Urinary bladder (tissue), 4 donors: ENCODE measurements around the gene HS1BP3. TPM values are rescaled to one million over a fixed set of nuclear protein-coding genes. Genes with fewer than 3 reads are reported as not detected.

Source experiments
- DNase-seq: peaks from one replicate; pipeline ENCODE4 v3.0.0-alpha.2; 2015; ENCODE audit errors: extremely low spot score
- H3K27ac ChIP-seq: one replicate; pipeline ENCODE4 v1.5.1; 2013; ENCODE audit warnings: low read depth, mild to moderate bottlenecking, moderate library complexity
- H3K36me3 ChIP-seq: one replicate; pipeline ENCODE4 v1.6.1; 2013; ENCODE audit warnings: mild to moderate bottlenecking, moderate library complexity; ENCODE audit not compliant: insufficient read depth
- H3K4me1 ChIP-seq: one replicate; pipeline ENCODE4 v1.6.1; 2013; ENCODE audit warnings: mild to moderate bottlenecking, moderate library complexity; ENCODE audit not compliant: insufficient read depth
- H3K4me3 ChIP-seq: one replicate; pipeline ENCODE4 v1.5.1; 2013; ENCODE audit warnings: low read depth, low read length
- WGBS: extraction: QIAGEN DNeasy Blood & Tissue Kit; methylation state at CpG from one replicate; pipeline ENCODE4 v1.1.7; 2013; 5-methylcytosine and 5-hydroxymethylcytosine counted together
- polyA plus RNA-seq: library from polyadenylated mRNA; stranded (reverse); fragments of 200-250 nt; gene quantifications from one replicate; pipeline ENCODE4 v1.2.3, GENCODE V29; 2013
- total RNA-seq: library from RNA; depleted of rRNA; stranded (reverse); fragments of >200 nt; gene quantifications from one replicate; pipeline ENCODE4 v1.2.3, GENCODE V29; 2014
- donor health status: healthy with polysubstance abuse.
- donor health status: healthy.

Gene HS1BP3
- total and polyA plus RNA-seq, 2 donors = 19.0 to 43.8 TPM

DNA sequence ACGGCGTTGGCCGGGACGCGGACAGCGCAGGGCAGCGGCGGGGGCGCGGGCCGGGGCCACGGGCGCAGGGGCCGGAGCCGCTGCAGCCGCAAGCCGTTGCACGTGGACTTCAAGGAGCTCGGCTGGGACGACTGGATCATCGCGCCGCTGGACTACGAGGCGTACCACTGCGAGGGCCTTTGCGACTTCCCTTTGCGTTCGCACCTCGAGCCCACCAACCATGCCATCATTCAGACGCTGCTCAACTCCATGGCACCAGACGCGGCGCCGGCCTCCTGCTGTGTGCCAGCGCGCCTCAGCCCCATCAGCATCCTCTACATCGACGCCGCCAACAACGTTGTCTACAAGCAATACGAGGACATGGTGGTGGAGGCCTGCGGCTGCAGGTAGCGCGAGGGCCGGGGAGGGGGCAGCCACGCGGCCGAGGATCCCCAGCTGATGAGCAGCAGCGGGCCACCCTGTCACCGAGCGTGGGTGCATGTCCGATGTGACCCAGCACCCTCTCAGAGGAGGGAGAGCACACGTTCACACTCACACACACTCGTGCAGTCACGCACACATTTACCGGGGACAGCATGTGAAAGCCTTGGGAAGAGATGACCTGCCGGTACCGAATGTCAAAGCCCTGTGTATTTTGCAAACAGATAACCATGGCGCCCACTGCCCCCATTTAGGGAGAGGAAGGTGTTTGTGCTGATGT lies 20.3 kb upstream of the HS1BP3 start:
- H3K4me1 ChIP-seq = no peaks in the 10 kb centered on the region
- 16% methylated on average over 60 of the region's 60 CpGs for WGBS
- H3K4me3 ChIP-seq = no peak overlapping the region
- DNase-seq = no peak
- H3K36me3 ChIP-seq = no peaks in the 10 kb centered on the region
- H3K27ac ChIP-seq = no peak overlapping the region

DNA sequence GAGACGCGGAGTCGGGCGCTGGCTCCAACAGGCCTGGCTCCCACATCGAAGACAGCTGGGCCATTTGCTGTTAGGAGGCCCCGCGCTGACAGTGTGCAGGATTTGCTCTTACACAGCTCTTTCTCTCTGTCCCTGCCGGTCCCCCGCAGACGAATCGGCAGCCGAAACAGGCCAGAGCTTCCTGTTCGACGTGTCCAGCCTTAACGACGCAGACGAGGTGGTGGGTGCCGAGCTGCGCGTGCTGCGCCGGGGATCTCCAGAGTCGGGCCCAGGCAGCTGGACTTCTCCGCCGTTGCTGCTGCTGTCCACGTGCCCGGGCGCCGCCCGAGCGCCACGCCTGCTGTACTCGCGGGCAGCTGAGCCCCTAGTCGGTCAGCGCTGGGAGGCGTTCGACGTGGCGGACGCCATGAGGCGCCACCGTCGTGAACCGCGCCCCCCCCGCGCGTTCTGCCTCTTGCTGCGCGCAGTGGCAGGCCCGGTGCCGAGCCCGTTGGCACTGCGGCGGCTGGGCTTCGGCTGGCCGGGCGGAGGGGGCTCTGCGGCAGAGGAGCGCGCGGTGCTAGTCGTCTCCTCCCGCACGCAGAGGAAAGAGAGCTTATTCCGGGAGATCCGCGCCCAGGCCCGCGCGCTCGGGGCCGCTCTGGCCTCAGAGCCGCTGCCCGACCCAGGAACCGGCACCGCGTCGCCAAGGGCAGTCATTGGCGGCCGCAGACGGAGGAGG lies 19.6 kb upstream of the HS1BP3 start:
- no peaks in the 10 kb centered on the region for H3K36me3 ChIP-seq
- DNase-seq = no peak
- no peaks in the 10 kb centered on the region for H3K4me1 ChIP-seq
- 16% methylated on average over 83 of the region's 83 CpGs for whole genome bisulfite sequencing
- H3K27ac ChIP-seq = no peak overlapping the region
- H3K4me3 ChIP-seq = no peak overlapping the region

DNA sequence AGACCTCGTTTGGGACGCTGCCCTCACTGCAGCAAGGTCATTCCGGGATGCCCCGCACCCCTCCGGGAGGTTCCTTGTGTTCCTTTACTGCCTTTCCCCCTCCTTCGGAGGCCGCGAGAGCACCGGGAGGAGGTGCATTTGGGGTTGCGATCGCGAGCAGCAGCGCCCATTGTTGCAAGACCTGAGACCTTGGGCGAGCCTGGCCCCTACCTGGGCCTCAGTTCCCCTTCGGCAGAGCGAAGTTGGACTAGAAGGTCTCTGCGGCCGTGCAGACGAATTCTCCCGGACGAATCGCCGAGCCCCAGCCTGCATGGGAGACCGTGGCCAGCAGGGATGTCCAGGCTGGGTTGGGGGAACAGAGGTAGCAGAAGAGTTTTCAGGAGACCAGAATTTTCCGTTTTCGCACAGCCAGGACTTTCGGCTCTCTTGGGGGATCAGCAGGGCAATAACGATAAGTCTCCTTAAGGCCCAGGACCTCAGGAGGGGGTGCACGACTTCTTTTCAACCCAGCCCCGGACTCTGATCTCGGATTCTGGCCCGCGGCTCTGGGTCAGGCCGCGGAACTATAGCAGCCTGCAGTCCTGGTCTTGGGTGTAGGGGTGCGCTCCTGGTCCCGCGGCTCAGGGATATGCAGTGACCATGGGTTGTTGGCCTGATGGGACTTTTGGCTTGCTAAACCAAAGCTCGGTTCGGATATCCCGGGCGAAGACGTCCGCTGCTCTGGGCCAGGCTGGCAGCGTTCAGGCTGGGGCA lies 18.8 kb upstream of the HS1BP3 start:
- Histone ChIP-seq H3K4me1 (no peaks in the 10 kb centered on the region), H3K36me3 (no peaks in the 10 kb centered on the region), H3K4me3 (no peak overlapping the region), H3K27ac (no peak overlapping the region)
- WGBS = 53% methylated on average over 45 of the region's 45 CpGs
- no peak for DNase-seq

DNA sequence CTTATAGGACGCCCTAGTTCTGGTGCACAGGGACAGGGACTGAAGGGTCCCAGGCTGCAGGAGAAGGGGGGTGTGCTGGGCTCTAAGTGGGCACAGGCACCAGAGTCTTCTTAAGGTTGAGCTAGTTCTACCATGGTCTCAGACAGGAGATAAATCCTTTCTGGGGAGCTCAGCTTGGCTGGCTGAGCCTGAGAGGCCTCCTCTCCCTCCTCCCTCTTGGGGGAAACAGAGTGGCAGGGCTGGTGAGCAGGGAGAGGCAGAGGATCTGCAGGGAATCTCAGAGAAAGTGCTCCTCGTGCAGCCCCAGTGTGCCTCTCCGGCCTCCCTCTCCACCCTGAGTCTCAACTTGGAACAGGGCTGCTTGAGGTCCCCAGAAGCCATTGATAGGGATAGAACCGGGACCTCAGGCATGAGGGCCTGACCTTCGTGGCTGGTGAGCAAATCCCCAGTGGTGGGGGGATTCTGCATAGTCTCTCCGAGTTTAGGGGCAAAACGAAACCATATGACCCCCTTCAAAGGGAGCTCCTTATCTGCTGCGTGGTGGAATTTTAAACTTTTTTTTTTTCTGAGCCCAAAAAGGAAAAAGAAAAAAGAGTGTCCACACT lies 18.1 kb upstream of the HS1BP3 start:
- Histone ChIP-seq H3K4me1 (no peaks in the 10 kb centered on the region), H3K27ac (no peak overlapping the region), H3K4me3 (no peak overlapping the region), H3K36me3 (no peaks in the 10 kb centered on the region)
- DNase-seq = no peak
- 73% methylated on average over 8 of the region's 8 CpGs for WGBS

DNA sequence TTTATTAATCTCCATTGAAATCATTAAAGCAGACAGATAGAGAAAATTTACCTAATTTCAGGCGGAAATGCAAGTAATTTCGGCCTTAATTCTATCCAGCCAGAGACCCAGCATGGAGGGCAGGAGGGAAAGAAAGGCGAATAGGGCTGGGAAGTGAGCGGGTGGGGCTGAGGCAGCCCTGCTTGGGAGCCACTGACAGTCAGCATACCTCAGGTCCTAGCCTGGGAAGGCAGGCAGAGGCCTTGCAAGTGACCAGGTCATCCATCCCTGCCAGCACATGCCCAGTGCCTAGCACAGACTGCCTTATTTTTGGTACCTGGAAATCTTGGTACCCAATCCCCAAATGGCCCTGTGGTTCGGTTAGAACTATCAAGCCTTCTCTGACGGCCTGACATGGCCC lies 17.6 kb upstream of the HS1BP3 start:
- no peak overlapping the region for H3K4me3 ChIP-seq
- no peak overlapping the region for H3K27ac ChIP-seq
- no peaks in the 10 kb centered on the region for H3K4me1 ChIP-seq
- no peaks in the 10 kb centered on the region for H3K36me3 ChIP-seq
- WGBS = 92% methylated on average over 6 of the region's 6 CpGs
- DNase-seq = no peak

DNA sequence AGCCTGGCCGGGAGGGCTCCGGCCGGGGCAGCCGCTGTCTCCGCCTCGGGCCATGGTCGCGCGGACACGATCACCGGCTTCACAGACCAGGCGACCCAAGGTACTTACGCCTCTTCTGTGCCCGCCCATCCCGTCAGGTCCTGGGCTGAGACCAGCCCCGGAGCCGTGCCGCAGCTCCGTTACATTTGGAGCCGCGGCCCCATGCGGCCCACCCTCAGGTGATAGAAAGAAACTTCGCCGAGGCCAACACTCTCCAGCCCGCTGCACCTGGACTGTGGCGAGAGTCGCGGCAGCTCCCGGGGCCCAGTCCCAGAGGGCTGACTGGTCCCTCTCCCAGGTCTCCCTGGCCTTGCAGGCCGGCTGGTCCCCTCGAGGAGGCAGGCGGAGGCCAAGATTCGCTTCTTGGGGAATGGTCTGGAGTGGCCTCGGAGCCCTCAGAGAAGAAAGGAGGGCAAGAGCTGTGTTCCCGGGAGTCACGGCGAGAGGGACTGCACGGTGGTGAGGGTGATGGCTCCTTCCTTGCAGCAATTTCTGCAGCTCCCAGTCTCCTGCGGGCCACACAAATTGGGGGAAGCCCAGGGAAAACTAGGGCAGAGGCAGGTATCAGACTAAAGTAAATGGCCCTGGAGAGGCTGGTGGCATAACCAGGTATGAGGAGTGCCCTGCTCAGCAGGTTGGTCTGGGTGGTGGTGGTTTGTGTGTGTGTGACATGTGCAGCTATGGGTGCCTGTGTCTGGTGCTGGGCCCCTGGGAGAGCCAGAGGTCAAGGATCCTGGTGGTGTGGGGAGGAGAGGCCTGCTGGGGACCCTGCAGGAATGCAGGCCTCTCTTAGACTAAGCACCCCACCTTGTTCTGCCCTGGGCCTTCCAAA lies 16.9 kb upstream of the HS1BP3 start:
- H3K36me3 ChIP-seq = no peaks in the 10 kb centered on the region
- H3K27ac ChIP-seq = peak overlapping the region; percentile 33
- DNase-seq = no peak
- H3K4me1 ChIP-seq = no peaks in the 10 kb centered on the region
- WGBS = 30% methylated on average over 39 of the region's 39 CpGs
- peak overlapping the region; percentile 46 for H3K4me3 ChIP-seq

DNA sequence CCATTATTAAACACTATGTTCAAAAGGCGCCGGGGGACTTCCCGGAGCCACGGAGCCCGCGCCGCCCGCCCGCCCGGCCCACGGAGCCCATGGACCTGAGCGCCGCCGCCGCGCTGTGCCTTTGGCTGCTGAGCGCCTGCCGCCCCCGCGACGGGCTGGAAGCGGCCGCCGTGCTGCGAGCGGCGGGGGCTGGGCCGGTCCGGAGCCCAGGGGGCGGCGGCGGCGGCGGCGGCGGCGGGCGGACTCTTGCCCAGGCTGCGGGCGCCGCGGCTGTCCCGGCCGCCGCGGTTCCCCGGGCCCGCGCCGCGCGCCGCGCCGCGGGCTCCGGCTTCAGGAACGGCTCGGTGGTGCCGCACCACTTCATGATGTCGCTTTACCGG lies 16.2 kb upstream of the HS1BP3 start:
- DNase-seq = no peak
- Histone ChIP-seq H3K27ac (peak overlapping the region; percentile 33), H3K4me3 (peak overlapping the region; percentile 46), H3K36me3 (no peaks in the 10 kb centered on the region), H3K4me1 (no peaks in the 10 kb centered on the region)
- WGBS = under 1% methylated on average over 59 of the region's 62 CpGs

DNA sequence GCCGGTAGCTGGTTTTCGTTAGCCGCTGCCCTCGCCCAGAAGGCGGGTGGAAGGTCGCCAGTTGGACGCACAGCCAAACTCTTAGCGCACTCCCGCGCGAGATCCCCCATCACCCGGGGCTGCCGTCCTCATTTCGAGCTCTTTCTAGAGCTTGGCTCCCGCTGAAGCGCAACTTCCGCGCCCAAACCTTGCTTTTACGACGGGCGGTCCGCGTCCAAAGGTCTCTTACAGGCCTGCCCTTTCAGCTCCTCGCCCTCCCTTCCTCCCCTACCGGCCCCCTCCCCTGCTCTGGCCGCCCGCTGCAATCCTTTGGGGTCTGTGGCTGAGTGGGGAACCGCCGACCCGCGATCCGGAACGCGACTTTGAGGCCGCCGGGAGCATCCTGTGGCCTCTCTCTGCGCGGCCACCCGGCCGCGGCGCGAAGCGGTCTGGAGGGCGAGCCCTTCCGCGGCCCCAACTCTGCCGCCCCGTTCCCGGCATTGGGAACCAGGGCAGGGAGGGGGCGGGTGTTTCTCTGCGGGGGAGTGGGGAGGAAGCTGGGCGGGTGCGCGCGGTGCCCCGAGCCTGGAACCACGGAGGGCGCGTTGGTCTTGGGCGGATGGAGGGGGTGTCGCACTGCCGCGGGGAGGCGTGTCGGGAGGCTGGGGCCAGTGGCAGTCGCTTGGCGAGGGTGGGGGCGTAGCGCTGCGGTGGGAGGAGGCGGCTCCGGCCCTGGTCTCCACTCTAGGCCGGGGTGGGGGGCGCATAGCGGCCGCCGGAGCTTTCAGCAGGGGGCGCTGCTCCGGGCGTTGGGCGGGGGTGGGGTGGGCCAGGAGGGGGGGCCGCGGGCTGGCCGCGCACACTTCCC lies 15.6 kb upstream of the HS1BP3 start, which contains the start of gene GDF7:
Gene GDF7, plus strand, starts transcription at position 841 of the 847 bp plus-strand sequence. CDS start 96 bp downstream, outside the sequence.
- Histone ChIP-seq H3K4me1 (no peaks in the 10 kb centered on the region), H3K36me3 (no peaks in the 10 kb centered on the region), H3K27ac (peak within 1 kb of the TSS; percentile 33), H3K4me3 (peak within 1 kb of the TSS; percentile 46)
- under 1% methylated on average over 86 of the region's 86 CpGs for WGBS
- no peak for DNase-seq

DNA sequence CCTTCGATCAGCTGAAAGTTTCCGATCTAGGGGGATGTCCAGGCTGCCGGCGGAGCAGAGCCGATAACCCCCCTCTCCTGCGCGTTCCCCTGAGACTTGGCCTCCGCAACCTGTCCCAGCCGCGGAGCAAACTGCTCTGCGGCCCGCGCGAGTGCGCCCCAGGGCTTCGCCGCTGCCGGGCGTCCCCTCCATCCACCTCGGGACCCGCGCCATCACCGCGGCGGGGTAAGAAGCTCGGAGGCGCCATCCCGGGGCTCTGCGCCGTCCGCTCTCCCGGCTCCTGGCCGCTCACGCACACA lies 15.1 kb upstream of the HS1BP3 start:
- no peak for DNase-seq
- 2% methylated on average over 34 of the region's 34 CpGs for WGBS
- Histone ChIP-seq H3K4me3 (peak overlapping the region; percentile 46), H3K36me3 (no peaks in the 10 kb centered on the region), H3K4me1 (no peaks in the 10 kb centered on the region), H3K27ac (no peak overlapping the region)

DNA sequence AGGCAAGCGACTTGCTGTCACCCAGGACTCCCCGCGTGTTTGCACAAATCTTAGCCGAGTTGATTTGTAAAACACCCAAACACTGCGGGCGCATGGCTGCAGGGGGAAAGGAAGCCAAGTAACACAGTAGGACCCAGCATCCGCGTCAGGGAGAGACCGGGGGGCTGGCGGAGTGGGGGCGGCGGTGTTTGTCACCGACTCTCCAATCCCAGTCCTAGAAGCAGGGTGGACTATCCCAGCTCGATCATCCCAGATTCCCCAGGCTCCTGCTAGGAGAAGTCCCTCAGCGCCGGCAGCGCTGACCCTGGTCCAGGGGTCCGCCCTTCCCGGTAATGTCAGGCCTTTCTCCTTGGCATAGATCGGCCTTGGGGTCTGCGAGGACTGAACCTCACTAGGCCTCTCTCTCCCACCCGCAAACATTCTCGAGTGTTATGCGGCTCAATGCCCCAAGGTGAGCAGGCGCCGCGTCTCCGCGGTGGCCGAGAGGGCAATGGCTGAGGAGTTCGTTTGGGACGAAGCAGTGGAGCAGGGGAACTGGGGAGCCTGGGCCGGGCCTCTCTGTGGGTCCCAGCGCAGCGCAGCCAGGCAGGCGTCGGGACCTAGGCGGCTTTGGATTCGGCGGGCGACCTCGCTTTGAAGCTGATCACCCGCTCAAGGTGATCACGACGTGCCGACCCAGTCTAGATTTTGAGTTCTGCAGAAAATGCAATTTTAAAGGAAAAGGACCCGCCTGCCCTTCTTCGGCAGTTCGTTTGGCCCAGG lies 14.5 kb upstream of the HS1BP3 start:
- no peak overlapping the region for H3K27ac ChIP-seq
- no peaks in the 10 kb centered on the region for H3K36me3 ChIP-seq
- WGBS = 7% methylated on average over 49 of the region's 49 CpGs
- H3K4me1 ChIP-seq = no peaks in the 10 kb centered on the region
- H3K4me3 ChIP-seq = peak overlapping the region; percentile 46
- DNase-seq = no peak

DNA sequence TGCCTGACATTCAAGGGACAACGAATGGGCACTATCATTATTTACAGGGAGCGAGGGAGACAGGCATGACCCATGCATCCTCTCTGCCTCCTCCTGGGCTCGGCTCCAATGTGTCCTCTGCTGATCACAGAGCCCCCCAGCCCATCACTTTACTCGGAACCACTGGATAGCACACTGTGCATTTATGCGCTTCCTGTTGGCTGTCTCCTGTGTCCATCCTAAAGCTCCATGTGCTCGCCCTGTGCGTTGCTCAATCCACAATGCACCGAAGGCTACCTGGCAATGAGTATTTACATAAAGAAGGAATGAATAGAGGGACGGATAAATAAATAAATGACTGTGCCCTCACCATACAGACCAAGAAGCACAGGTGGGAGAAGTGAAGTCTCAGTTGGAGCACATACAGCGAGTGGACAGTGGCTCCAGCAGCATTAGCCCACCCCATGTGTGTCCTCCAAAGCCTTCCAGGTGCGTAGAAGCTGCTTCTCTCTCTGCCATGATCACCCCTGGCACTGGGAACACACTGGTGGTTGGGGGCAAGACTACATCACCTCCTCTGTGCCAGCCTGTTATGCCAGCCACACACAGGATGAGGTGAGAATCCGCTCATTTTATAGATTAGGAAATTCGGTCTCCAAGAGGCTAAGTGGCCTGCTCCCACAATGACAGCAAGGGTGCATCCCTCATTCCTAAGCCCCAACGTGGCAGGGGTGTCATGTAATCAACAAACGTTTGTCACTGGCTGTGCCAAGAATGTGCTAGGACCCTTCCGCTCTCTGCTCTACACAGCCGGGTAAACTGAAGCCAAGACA lies 13.7 kb upstream of the HS1BP3 start:
- H3K4me1 ChIP-seq = no peaks in the 10 kb centered on the region
- no peak for DNase-seq
- WGBS = 34% methylated on average over 17 of the region's 17 CpGs
- no peak overlapping the region for H3K27ac ChIP-seq
- no peak overlapping the region for H3K4me3 ChIP-seq
- H3K36me3 ChIP-seq = no peaks in the 10 kb centered on the region
